HG02798 (cell line): ENCODE data around the gene RBM25.
"Not testable (repeated sequence)": the region's sequence is repeated elsewhere in the genome, so short reads cannot be mapped to it uniquely, and the experiment has no call there.

Experiments
- ATAC-seq: cut with Tn5 transposase; IDR thresholded peaks from one replicate; pipeline ENCODE4 v1.9.1; 2021; ENCODE audit warnings: mild to moderate bottlenecking; ENCODE audit not compliant: unreplicated experiment, poor library complexity

Gene RBM25

DNA sequence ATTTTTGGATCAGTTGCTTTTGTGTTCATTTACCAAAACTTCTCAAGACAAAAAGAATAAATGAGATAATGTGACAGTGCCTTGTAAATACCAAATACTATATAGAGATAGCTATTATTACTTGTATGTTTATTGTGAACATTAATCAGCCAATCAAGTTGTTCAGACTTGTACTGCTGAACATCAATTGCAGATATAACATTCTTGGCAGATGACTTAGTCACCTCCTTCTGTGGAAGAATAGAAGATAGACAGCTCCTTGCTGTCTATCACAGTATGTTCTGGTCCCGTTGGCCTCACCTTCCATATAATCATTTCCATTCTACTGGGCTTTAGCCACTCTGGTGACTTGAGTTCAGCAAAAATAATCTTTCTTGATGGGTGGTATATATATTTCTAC, 108.1 kb downstream of the RBM25 start:
- no peak for ATAC-seq

DNA sequence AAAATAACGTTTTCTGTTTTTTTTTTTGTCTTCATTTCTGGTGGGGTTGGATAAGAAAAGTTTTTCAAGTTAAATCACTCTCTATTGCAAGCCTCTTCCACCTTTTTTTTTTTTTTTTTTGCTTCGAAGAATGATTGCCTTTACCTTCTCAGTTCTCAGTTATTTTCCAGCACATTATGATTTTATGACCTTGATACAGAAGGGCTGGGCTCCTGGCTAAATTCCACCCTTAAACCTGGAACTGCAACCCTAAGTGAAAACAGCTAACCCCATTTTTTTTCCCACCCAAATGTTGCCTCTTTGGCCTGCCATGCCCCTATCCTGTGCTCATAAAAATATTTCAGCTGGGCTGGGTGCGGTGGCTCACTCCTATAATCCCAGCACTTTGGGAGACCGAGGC, 109.4 kb downstream of the RBM25 start:
- ATAC-seq: no peak

DNA sequence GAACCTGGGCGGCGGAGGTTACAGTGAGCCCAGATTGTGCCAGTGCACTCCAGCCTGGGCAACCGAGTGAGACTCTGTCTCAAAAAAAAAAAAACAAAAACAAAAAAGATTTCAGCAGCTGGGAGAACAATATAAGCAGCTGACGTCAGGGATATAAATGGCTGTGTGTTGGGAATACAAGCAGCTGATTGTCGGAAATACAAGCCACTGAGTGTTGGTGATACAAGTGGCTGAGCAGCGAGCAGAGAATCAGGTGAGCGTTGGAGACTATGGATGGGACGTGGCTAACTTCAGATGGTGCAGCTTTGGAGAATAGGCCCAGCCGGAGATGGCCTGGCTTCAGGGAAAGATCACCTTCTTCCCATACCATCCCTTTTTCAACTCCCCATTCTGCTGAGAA, 109.9 kb downstream of the RBM25 start:
- ATAC-seq: no peak

DNA sequence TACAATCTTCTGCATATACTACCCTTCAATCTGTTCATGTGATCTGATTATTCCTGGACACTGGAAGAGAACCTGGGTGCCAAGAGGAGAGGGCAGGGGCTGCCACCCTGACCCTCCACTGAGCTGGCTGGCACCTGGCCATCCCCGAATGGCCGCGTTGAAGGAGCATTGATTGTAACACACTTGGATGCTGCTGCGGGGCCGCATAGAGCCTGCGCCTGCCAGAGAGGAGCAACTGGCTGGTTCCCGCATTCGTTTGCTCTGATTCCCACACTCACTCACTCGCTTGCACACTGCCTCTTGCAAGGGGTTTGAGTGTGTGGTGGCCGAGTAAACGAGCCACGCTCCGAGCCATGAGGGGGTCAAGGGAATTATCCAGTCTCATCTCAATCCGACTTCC, 110.4 kb downstream of the RBM25 start:
- no peak for ATAC-seq

DNA sequence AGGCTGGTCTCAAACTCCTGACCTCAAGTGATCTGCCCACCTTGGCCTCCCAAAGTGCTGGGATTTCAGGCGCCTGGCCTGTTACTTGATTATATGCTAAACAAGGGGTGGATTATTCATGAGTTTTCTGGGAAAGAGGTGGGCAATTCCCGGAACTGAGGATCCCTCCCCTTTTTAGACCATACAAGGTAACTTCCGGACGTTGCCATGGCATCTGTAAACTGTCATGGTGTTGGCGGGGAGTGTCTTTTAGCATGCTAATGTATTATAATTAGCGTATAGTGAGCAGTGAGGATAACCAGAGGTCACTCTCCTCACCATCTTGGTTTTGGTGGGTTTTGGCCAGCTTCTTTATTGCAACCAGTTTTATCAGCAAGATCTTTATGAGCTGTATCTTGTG, 111.5 kb downstream of the RBM25 start:
- ATAC-seq: not testable (repeated sequence)

DNA sequence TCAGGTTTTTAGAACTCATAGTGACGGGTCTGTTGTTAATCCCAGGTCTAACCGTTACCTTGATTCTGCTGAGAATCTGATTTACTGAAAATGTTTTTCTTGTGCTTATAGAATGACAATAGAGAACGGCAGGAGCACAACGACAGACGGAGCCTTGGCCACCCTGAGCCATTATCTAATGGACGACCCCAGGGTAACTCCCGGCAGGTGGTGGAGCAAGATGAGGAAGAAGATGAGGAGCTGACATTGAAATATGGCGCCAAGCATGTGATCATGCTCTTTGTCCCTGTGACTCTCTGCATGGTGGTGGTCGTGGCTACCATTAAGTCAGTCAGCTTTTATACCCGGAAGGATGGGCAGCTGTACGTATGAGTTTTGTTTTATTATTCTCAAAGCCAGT, 112.4 kb downstream of the RBM25 start:
- ATAC-seq: no peak

DNA sequence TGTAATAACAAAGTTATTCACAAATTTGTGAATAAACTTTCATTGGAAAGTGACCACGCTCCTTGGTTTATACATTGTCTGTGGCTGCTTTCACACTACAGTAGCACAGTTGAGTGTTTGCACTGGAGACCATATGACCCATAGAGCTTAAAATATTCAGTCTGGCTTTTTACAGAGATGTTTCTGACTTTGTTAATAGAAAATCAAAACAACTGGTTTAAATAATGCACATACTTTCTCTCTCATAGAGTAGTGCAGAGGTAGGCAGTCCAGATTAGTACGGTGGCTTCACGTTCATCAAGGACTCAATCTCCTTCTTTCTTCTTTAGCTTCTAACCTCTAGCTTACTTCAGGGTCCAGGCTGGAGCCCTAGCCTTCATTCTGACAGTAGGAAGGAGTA, 114.2 kb downstream of the RBM25 start:
- ATAC-seq: no peak

DNA sequence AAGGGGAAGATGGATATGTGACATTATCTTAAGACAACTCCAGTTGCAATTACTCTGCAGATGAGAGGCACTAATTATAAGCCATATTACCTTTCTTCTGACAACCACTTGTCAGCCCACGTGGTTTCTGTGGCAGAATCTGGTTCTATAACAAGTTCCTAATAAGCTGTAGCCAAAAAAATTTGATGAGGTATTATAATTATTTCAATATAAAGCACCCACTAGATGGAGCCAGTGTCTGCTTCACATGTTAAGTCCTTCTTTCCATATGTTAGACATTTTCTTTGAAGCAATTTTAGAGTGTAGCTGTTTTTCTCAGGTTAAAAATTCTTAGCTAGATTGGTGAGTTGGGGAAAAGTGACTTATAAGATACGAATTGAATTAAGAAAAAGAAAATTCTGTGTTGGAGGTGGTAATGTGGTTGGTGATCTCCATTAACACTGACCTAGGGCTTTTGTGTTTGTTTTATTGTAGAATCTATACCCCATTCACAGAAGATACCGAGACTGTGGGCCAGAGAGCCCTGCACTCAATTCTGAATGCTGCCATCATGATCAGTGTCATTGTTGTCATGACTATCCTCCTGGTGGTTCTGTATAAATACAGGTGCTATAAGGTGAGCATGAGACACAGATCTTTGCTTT, 114.9 kb downstream of the RBM25 start:
- ATAC-seq: no peak
